ENCODE measurements around the gene MTF2.

The MTF2 gene

GRCh38 chr1:93082313-93082712 lies 3.2 kb downstream of the MTF2 start:
- DNase-seq (ENCODE audit: low read depth in 2 of 2), result no peak

DNA sequence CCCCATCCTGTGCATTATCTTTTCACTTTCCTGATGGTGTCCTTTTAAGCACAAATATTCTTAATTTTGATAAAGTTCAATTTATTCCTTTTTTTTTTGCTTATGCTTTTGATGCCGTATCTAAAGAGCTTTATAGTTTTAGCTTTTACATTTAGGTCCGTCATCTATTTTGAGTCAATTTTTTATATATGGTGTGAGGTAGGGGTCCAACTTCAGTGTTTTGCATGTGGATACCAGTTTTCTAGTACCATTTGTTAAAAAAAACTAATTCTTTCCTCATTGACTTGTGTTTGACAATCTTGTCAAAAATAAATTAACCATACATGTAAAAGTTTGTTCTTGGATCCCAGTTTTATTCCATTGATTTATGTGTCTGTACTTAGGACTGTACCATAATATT lies 4.9 kb downstream of the MTF2 start:
- no peak for DNase-seq (ENCODE audit: low read depth in 2 of 2)

DNA sequence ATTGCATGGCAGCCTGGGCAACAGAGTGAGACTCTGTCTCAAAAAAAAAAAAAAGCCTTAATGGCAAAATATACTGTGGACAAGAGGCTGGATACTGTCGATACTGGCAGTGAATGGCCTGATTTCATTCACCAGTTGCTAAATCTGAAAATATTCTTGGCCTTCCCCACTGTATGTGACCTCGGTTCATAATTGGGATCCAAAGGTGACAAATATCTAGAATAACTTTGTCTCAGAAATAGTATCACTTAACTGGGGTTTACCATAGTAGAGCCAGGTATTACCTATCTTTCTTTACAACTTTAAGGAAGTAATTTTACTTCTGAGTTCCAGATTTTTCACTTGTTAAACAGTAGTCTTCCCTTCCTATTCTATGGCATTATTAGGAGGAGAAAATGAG lies 8.4 kb downstream of the MTF2 start:
- DNase-seq (ENCODE audit: low read depth in 2 of 2), result no peak

DNA sequence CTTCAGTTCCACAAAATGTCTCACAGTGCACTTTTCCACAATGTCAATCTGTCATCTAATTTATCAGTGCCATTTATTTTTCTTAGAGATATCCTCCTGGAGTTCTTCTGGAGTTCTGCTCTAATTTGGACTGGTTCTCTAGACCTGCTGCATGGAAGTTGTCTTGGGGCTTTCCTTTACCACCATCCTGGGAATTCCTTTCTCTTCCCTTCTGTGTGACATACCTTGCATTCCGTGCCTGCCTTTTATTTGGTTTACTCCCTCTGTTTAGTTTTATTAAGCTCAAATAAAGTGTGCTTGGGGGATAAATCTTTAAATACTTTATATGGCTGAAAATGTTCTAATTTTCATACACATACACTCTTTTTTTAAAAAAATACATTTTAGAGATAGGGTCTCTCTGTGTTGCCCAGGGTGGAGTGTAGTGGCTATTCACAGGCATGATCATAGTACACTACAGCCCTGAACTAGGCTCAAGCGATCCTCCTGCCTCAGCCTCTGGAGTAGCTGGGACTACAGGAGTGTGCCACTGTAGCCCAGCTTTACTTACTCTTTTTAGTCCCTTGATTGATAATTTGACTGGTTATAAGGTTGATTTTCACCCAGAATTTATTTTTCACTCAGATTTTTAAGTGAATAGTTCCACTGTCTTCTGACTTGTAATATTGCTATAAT lies 14.4 kb downstream of the MTF2 start:
- no peak for DNase-seq (ENCODE audit: low read depth in 2 of 2)

- DNase-seq (ENCODE audit: low read depth in 2 of 2), result no peak
Measured at GRCh38 chr1:93095804-93096585, 16.9 kb downstream of the MTF2 start.

- no peak for DNase-seq (ENCODE audit: low read depth in 2 of 2)
Measured at GRCh38 chr1:93102142-93102541, 23.1 kb downstream of the MTF2 start.

DNA sequence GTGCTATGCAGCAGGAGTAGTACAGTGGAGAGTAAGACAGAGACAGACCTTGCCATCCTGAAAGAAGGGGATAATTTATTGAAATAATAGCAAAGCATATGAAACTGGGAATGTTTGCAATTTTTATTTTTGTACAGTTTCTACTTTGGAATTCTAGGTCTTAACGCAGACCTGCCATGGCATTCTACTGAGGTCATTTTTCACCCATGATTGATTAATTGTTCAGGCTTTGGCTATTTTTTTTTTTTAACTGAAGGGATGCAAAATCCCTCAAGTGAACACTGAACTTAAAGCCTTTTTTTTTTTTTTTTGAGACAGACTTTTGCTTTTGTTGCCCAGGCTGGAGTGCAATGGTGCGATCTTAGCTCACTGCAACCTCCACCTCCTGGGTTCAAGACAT lies 27.1 kb downstream of the MTF2 start:
- DNase-seq (ENCODE audit: low read depth in 2 of 2), result no peak

DNA sequence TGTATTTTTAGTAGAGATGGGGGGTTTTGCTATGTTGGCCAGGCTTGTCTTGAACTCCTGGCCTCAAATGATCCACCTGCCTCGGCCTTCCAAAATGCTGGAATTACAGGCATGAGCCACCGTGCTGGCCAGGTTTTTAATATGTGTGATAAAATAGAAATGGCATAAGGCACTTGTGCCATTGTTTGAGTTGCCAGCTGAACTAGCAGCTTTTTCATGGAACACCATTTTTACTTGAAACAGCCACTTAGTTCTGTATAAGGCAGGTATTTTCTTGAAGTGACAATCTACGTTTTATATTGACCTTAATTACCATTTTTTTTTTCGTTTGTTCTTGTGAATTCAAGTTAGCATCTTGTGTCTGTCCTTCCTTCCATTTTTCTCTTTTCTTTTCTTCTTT lies 28.3 kb downstream of the MTF2 start:
- no peak for DNase-seq (ENCODE audit: low read depth in 2 of 2)

GRCh38 chr1:93108335-93108734 lies 29.3 kb downstream of the MTF2 start:
- no peak for DNase-seq (ENCODE audit: low read depth in 2 of 2)

- DNase-seq (ENCODE audit: low read depth in 2 of 2), result no peak
Measured at GRCh38 chr1:93109578-93109977, 30.5 kb downstream of the MTF2 start.

DNA sequence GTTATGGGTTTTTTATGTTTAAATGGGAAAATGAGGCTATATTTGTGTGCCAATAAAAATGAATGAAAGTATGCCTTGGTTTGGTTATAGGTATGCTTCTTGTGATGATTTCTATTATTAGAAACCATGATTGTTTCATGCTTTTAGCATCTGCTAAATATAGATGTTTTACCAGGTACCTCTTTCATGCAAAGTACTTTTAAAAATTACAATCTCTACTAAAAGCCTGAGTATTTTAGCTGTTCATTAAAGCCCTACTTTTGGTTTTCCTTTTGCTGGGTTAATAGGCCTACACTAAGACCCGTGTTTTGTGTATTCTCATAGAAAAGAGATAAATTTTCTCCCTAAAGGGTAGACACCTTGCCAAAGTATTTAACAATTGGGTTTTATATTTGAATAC lies 32.0 kb downstream of the MTF2 start:
- no peak for DNase-seq (ENCODE audit: low read depth in 2 of 2)

DNA sequence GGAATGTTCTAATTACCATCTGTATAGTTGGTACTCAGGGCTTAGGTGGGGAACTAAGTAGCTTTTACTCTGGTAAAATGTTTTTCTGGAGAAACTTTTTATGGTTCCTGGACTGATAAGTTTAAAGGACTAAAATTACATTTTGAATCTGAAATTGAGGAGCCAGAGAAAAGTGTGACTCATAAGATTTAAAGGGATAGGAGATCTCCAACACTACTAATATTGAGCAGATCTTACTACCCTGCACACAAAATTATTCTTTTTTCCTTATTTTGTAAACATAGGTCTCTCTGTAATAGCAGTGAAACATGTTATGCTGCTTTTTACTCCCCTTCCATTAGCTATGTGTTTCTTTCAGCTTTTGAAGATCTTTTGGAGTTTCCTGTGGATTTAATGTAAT lies 32.5 kb downstream of the MTF2 start:
- no peak for DNase-seq (ENCODE audit: low read depth in 2 of 2)

- no peak for DNase-seq (ENCODE audit: low read depth in 2 of 2)
Measured at GRCh38 chr1:93113127-93113526, 34.0 kb downstream of the MTF2 start.

DNA sequence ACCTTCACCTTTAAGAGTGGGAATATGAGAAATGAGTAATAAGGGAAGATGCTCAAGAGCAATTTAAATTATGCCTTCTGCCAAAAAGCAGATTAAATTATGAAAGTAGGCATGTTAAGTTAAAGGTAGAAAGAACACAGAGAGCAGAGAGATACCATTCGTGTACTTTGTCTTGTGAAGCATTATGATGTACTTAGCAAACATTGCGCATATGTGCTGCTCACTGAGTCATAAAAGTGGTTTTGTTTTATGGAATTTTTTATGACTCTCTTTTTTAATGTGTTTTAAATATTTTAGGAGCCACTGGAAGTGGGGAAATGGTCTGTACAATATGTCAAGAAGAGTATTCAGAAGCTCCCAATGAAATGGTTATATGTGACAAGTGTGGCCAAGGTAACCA lies 35.3 kb downstream of the MTF2 start:
- no peak for DNase-seq (ENCODE audit: low read depth in 2 of 2)

DNA sequence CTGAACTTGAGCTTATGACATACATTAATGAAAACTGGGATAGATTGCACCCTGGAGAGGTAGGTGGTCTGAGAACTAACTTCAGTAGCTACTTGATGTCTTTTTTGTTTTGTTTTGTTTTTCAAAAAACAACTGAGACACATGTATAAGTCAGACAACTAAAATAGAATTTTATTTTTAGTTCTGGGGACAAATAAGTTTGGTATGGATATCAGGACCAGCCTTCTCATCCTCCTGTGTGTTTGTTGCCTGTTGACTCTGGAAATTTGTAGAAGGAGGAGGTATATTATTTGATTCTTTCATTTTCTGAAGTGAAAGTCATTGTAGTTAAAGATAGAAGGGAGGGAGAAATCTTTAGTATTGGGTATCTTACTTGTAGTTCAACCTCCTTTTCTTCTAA lies 41.5 kb downstream of the MTF2 start:
- no peak for DNase-seq (ENCODE audit: low read depth in 2 of 2)

DNA sequence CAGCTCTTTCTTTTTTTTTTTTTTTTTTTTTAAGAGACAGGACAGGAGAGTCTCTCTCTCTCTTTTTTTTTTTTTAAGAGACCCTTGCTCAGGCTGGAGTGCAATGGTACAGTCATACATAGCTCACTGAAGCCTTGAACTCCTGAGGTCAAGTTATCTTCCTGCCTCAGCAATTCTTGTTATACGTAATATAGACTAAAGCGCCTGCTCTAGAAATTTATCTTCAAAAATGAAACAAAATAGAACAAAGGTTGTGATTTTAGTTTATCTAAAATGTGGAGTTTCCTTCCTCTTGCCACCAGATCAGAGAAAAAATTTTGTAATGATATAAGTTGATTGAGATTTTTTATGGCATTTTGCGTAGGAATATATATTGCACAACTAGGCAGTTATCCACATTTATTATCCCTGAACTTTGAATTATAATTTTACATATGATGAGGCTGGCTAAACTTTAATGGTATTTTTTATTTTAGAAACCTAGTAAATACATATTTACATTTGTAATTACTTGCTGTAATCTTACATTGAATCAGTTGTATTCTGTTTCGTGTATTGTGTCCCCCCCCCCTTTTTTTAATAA lies 44.2 kb downstream of the MTF2 start:
- DNase-seq (ENCODE audit: low read depth in 2 of 2), result no peak

DNA sequence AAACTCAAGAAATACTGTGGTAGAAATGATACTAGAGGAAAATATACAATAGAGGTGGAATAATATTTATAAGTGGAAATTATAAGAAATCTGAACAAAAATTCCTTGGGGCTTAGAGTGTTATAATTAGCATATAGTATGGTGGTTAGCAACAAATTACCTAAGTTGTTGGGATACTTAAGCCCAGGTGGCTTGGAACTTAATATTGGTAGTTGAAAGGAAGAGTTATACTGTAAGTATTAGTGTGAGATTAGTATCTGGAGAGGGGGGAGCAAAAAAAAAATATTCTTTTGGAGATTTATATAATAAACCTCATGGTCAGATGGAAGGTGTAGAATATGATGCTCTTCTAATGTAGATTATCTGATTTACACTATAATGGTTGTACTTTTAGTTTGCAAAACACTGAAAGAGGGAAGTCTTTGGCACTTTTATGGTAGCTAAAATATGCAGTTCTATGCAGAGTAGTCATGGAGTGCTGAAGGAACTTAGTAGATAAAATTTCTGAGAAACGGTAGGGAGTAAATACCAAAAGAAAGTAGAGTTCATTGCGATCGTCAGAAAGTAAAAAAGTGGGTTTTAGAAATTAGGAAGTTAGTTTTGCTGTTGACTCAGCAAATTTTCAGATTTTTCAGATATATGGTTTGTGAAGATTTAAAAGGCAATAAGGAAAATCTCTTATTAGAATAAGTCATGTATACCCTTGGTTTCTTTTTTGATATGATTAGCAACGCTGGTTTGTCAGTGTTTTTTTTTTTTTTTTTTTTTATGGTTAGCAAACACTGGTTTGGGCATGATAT lies 45.7 kb downstream of the MTF2 start:
- no peak for DNase-seq (ENCODE audit: low read depth in 2 of 2)

DNA sequence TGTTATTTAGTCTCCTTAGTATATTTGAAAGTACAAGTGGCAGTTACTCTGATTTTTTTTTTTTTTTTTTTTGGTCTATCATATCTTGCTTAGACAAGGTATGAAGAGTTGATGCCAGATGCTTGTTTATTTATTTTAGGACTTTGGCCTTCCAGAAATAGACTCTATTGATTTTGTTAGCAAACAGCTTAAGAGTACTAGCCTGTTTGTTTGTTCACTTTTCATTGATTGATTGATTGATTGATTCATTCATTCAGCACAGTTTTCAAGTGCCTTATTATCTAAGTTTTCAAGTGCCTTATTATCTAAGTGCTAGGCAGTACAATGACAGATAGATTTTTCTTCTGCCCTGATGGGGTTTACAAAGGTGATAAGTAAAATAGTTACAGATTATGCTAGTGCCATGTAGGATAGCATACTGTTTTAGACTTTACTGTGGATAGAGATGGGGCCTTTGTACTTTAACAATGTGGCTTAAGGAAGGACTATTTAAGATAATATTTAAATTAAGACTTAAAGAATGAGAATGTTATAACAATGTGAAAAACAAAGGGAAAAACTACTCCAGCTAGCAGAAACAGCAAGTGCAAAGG lies 50.5 kb downstream of the MTF2 start:
- no peak for DNase-seq (ENCODE audit: low read depth in 2 of 2)

GRCh38 chr1:93132638-93133037 lies 53.6 kb downstream of the MTF2 start:
- no peak for DNase-seq (ENCODE audit: low read depth in 2 of 2)

DNA sequence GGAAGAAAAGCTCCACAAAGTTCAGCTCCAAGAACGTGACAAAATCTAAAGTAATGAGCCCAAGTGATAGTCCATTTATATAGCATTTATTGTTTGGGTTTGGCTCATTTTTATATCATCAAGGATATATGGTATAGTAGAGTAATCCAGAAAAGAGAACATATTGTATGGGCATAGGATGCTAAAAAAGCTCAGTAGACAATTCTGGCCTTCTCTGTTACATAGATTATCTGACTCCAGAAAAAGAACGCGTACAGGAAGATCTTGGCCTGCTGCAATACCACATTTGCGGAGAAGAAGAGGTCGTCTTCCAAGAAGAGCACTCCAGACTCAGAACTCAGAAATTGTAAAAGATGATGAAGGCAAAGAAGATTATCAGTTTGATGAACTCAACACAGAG lies 57.4 kb downstream of the MTF2 start:
- DNase-seq (ENCODE audit: low read depth in 2 of 2), result no peak

DNA sequence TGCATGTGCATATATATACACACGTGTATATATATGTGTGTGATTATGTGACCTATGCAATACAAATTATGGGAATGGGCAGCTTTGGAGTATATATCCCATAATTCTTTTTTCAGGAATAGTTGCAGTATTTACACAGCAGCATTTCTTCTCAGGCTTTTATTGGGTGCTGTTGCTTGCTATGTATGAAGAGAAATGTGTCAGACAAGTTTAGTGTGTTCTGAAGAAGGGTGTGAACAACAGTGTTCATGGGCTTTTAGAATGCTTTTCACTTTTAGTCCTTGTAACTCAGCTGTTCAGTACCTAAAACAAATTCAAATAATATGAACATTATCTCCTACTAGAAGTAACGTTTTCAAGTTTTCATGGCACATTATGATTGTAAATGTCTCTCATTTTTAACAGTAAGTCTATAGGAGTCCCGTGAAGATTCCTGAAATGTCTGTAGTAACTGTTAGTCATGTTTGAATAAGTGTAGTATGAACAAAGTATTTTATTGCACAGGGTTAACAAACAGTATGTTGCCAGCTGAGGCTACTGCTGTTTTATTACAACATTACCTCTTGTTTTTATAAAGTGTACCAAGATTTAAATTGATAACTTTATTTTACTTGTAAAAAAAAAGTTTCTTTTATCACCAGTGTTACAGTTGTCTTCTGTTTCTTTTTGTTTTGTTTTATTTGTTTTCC lies 58.7 kb downstream of the MTF2 start:
- DNase-seq (ENCODE audit: low read depth in 2 of 2), result no peak
